A549 (cell line): ENCODE data around the gene RNF43. TPM values are rescaled to one million over a fixed set of nuclear protein-coding genes. Genes with fewer than 3 reads are reported as not detected.

ENCODE experiments used
- ATAC-seq, 2 experiments: fragments of 200-7000 bp in 1 of 2; fragments of >200 bp in 1 of 2; cut with Nextera tagmentation in 1 of 2; cut with Tn5 transposase in 1 of 2; 3 replicates each; pipeline versions ENCODE4 v1.8.0 to v1.9.1; 2018 to 2020; ENCODE audit warnings: mild to moderate bottlenecking in 1 of 2, moderate library complexity in 1 of 2
- CTCF ChIA-PET: fragments of 300-600 bp; sonication (Branson Sonifier 250); formaldehyde crosslinking; extraction: SDS; loops from one replicate; lab custom pipeline; 2021; ENCODE audit warnings: antibody characterized with exemption, inconsistent platforms; lab: Yijun Ruan, JAX
- POLR2A ChIA-PET: fragments of 350-600 bp; formaldehyde crosslinking; extraction: SDS; loops from one replicate; lab custom pipeline; 2021; ENCODE audit warnings: antibody characterized with exemption, inconsistent platforms; lab: Yijun Ruan, JAX
- DNase-seq, 2 experiments: peaks; one replicate each; pipeline versions ENCODE4 v3.0.0 to v3.0.0-alpha.2; 2011 to 2016; ENCODE audit warnings: low read depth in 1 of 2, low spot score in 1 of 2
- FAIRE-seq: peaks from 2 replicates; lab custom pipeline; 2011; peaks lifted over from hg19 to GRCh38; lab: Jason Lieb, UNC
- H3K27ac ChIP-seq, 2 experiments: fragments of >200 bp; sonication (Bioruptor Twin); formaldehyde crosslinking; 3 replicates each; pipeline ENCODE4 v1.5.1; 2016 to 2017
- H3K4me1 ChIP-seq: fragments of >200 bp; sonication (Bioruptor Twin); formaldehyde crosslinking; 3 replicates; pipeline ENCODE4 v1.6.1; 2016
- H3K4me2 ChIP-seq: fragments of >200 bp; sonication (Bioruptor Twin); formaldehyde crosslinking; 3 replicates; pipeline ENCODE4 v1.6.1; 2016
- H3K4me3 ChIP-seq: fragments of >200 bp; sonication (Bioruptor Twin); formaldehyde crosslinking; 3 replicates; pipeline ENCODE4 v1.5.1; 2016
- H3K9me3 ChIP-seq: fragments of >200 bp; sonication (Bioruptor Twin); formaldehyde crosslinking; 3 replicates; pipeline ENCODE4 v1.6.1; 2016
- BHLHE40 ChIP-seq: IDR thresholded peaks from 2 replicates; pipeline ENCODE4 v1.6.1; 2012; ENCODE audit warnings: low read depth, low read length, inconsistent platforms
- CBX8 ChIP-seq: fragments of 200-600 bp; sonication (generic); IDR thresholded peaks from 2 replicates; pipeline ENCODE4 v1.6.1; 2016
- FOSB ChIP-seq: fragments of 250-450 bp; sonication (Bioruptor Pico); IDR thresholded peaks from 2 replicates; pipeline ENCODE4 v1.5.0; 2020; ENCODE audit warnings: mild to moderate bottlenecking, moderate library complexity
- FOXS1 ChIP-seq: fragments of 250-450 bp; sonication (Bioruptor Pico); IDR thresholded peaks from 2 replicates; pipeline ENCODE4 v1.5.0; 2020; ENCODE audit warnings: mild to moderate bottlenecking, moderate library complexity
- HDAC2 ChIP-seq: fragments of 200-600 bp; sonication (generic); IDR thresholded peaks from 2 replicates; pipeline ENCODE4 v1.6.1; 2016
- HEYL ChIP-seq: fragments of 250-450 bp; sonication (Bioruptor Pico); IDR thresholded peaks from 2 replicates; pipeline ENCODE4 v1.8.0; 2021; ENCODE audit warnings: mild to moderate bottlenecking, moderate library complexity
- HOXA7 ChIP-seq: fragments of 250-450 bp; sonication (Bioruptor Pico); IDR thresholded peaks from 2 replicates; pipeline ENCODE4 v1.5.0; 2020; ENCODE audit warnings: mild to moderate bottlenecking, moderate library complexity
- JUN ChIP-seq, 2 experiments: fragments of >200 bp; sonication (Bioruptor Twin); formaldehyde crosslinking; IDR thresholded peaks; 2 replicates in 1 of 2; 3 replicates in 1 of 2; pipeline ENCODE4 v1.6.1; 2016 to 2017
- KDM1A ChIP-seq: fragments of 200-600 bp; sonication (generic); IDR thresholded peaks from 2 replicates; pipeline ENCODE4 v1.6.1; 2016; ENCODE audit warnings: low read depth, mild to moderate bottlenecking
- NFE2L2 ChIP-seq: fragments of 150-350 bp; conservative IDR thresholded peaks from 2 replicates; pipeline ENCODE4 v1.6.1; 2014; ENCODE audit warnings: low read length
- PHF8 ChIP-seq: fragments of 200-600 bp; sonication (generic); IDR thresholded peaks from 2 replicates; pipeline ENCODE4 v1.6.1; 2016; ENCODE audit warnings: low read depth, mild to moderate bottlenecking, antibody characterized with exemption, moderate library complexity, borderline replicate concordance
- POLR2A ChIP-seq: IDR thresholded peaks from 2 replicates; pipeline ENCODE4 v1.6.1; 2012; ENCODE audit warnings: mild to moderate bottlenecking, low read length
- POLR2AphosphoS2 ChIP-seq: conservative IDR thresholded peaks from 2 replicates; pipeline ENCODE4 v1.6.1; 2012; ENCODE audit warnings: low read length, improper control_type of control experiment, inconsistent platforms
- RFX5 ChIP-seq: fragments of 450-650 bp; IDR thresholded peaks from 2 replicates; pipeline ENCODE4 v1.7.1; 2014; ENCODE audit warnings: antibody characterized with exemption, mild to moderate bottlenecking, moderate library complexity
- SREBF2 ChIP-seq: fragments of 450-650 bp; IDR thresholded peaks from 2 replicates; pipeline ENCODE4 v1.6.1; 2014; ENCODE audit warnings: mild to moderate bottlenecking, moderate library complexity
- TFCP2L1 ChIP-seq: fragments of 250-450 bp; sonication (Bioruptor Pico); IDR thresholded peaks from 2 replicates; pipeline ENCODE4 v1.5.0; 2021; ENCODE audit warnings: mild to moderate bottlenecking
- ZFP36 ChIP-seq: fragments of 450-650 bp; IDR thresholded peaks from 2 replicates; pipeline ENCODE4 v1.6.1; 2014; ENCODE audit warnings: borderline replicate concordance; ENCODE audit not compliant: partially characterized antibody
- WGBS: methylation state at CpG from one replicate; pipeline ENCODE4 v1.1.6; 2017; ENCODE audit errors: missing lambda C conversion rate; 5-methylcytosine and 5-hydroxymethylcytosine counted together
- polyA plus RNA-seq, 4 experiments: library from polyadenylated mRNA; depleted of rRNA in 3 of 4; stranded (reverse); fragments of >200 nt; fragmentation: RNase III in 1 of 4; extraction: RNeasy Plus Mini Kit Qiagen cat#74134 plus additional on column Dnase treatment in 1 of 4; gene quantifications; 2 replicates in 3 of 4; 3 replicates in 1 of 4; pipeline ENCODE4 v1.2.3, GENCODE V29; 2011 to 2017
- TF ChIP-seq, protein P1 (sequence below): fragments of 150-350 bp; IDR thresholded peaks from 2 replicates; pipeline ENCODE4 v1.6.1; 2014; ENCODE audit warnings: low read depth, mild to moderate bottlenecking, low read length
- TF ChIP-seq, protein P2 (sequence below): fragments of 200-600 bp; sonication (generic); IDR thresholded peaks from 2 replicates; pipeline ENCODE4 v1.6.1; 2016; ENCODE audit warnings: antibody characterized with exemption, mild to moderate bottlenecking, moderate library complexity
- TF ChIP-seq, protein P3 (sequence below): fragments of 250-450 bp; sonication (Bioruptor Pico); IDR thresholded peaks from 2 replicates; pipeline ENCODE4 v1.5.0; 2020; ENCODE audit warnings: low read depth, mild to moderate bottlenecking, moderate library complexity
- TF ChIP-seq, protein P4 (sequence below): fragments of 450-650 bp; IDR thresholded peaks from 2 replicates; pipeline ENCODE4 v1.6.1; 2014; ENCODE audit warnings: antibody characterized with exemption

RNF43 gene
- polyA plus RNA-seq, 2 of the 4 experiments (the other 2 are of a cell fraction): 2.5 to 6.6 TPM

DNA sequence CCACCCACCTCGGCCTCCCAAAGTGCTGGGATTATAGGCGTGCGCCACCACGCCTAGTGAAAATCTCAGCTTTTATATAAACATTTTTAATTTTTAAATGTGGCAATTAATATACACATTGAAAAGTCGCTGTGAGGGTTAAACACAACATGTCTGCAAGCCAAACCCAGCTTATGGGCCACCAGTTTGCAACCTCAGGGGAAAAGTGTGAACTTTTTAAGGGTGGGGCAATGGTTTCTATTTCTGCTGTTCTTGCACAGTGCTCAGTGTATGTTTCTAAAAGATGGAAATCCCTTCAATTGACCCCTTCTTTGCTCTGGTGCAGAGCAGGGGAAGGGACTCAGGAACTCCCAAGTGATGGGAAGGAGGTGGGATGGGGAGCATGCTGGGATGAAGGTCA, 47.0 kb downstream of the RNF43 start:
- Histone ChIP-seq H3K4me1 (0 out of 3 replicates have a peak, but pooled peaks cover 4% of the 10 kb centered on the region), H3K4me2 (no peak overlapping the region), H3K4me3 (no peak overlapping the region), H3K9me3 (no peaks in the 10 kb centered on the region), H3K27ac (no peak overlapping the region)
- ATAC-seq (no peak), FAIRE-seq (no peak), DNase-seq (no peak)
- no peak for TF ChIP-seq FOSB (CRISPR knock-in tag)
- no peak for TF ChIP-seq PHF8
- no peak for TF ChIP-seq TFCP2L1
- TF ChIP-seq POLR2A: no peak
- TF ChIP-seq HEYL (CRISPR knock-in tag): no peak
- no peak for TF ChIP-seq CBX8
- no peak for TF ChIP-seq BHLHE40
- no peak for TF ChIP-seq RFX5
- ChIA-PET CTCF (interaction anchor here (1.0 to 3.3 kb wide), 5 partner anchors 9 to 47 kb away, joined by 3 to 11 read pairs (median 5); partner anchors contain the start of genes RNF43 and SUPT4H1), POLR2A (no interaction called here)
- 86% methylated on average over 5 of the region's 5 CpGs for WGBS

DNA sequence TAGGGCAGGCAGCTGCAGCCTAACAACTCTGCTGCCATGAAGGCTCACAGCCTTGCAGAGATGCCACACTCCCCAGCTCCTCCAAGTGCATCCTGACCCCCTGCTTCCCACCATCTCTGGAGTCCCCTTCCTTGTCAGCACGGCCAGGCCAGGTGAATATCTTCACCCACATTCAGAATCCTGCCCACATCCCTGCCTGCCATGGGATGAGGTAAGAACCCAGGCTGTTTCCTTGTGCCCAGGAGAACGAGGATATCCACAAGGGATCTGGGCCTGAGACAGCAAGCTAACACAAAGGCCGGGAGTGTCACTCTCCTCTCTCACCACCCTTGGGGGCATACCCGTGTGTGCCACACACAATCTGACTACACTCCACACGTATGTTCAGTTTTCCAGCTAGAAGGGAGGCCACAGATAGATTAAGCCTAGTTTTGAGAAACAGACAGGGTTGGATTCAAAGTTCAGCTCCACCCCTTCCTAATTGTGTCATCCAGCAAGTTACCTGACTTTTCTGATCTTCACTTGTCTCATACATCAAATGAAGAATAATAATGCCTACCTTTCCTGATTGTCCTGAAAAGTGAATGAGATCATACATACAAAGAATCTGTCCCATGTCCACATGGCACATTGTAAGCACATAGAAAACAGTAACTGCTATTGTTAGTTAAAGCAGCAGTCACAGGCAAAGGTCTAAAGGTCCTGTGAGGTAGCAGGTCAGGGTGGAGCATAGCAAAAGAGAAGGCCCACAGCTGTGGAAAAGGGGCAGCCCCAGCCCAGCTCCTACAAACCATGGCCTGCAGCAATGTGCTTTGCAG, 47.9 kb downstream of the RNF43 start:
- DNase-seq: no peak
- Histone ChIP-seq H3K4me3 (no peak overlapping the region), H3K9me3 (no peaks in the 10 kb centered on the region), H3K4me2 (no peak overlapping the region), H3K27ac (no peak overlapping the region), H3K4me1 (peaks cover 10% of the 10 kb centered on the region)
- WGBS: 50% methylated on average over 5 of the region's 5 CpGs
- ATAC-seq: no peak
- ChIA-PET CTCF (interaction anchor here (0.6 to 3.3 kb wide), 9 partner anchors 9 to 87 kb away, joined by 3 to 11 read pairs (median 5); partner anchors contain the start of genes RNF43 and SUPT4H1), POLR2A (interaction anchor here (1.3 kb wide), 1 partner anchor 18 kb away, joined by 6 read pairs; the partner anchor contains the start of gene SUPT4H1)
- no peak for FAIRE-seq
- no peak for TF ChIP-seq HDAC2
- no peak for TF ChIP-seq FOXS1
- no peak for TF ChIP-seq SREBF2
- TF ChIP-seq, protein P1, sequence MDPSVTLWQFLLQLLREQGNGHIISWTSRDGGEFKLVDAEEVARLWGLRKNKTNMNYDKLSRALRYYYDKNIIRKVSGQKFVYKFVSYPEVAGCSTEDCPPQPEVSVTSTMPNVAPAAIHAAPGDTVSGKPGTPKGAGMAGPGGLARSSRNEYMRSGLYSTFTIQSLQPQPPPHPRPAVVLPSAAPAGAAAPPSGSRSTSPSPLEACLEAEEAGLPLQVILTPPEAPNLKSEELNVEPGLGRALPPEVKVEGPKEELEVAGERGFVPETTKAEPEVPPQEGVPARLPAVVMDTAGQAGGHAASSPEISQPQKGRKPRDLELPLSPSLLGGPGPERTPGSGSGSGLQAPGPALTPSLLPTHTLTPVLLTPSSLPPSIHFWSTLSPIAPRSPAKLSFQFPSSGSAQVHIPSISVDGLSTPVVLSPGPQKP: no peak
- TF ChIP-seq HOXA7 (CRISPR knock-in tag): no peak
- TF ChIP-seq, protein P2, sequence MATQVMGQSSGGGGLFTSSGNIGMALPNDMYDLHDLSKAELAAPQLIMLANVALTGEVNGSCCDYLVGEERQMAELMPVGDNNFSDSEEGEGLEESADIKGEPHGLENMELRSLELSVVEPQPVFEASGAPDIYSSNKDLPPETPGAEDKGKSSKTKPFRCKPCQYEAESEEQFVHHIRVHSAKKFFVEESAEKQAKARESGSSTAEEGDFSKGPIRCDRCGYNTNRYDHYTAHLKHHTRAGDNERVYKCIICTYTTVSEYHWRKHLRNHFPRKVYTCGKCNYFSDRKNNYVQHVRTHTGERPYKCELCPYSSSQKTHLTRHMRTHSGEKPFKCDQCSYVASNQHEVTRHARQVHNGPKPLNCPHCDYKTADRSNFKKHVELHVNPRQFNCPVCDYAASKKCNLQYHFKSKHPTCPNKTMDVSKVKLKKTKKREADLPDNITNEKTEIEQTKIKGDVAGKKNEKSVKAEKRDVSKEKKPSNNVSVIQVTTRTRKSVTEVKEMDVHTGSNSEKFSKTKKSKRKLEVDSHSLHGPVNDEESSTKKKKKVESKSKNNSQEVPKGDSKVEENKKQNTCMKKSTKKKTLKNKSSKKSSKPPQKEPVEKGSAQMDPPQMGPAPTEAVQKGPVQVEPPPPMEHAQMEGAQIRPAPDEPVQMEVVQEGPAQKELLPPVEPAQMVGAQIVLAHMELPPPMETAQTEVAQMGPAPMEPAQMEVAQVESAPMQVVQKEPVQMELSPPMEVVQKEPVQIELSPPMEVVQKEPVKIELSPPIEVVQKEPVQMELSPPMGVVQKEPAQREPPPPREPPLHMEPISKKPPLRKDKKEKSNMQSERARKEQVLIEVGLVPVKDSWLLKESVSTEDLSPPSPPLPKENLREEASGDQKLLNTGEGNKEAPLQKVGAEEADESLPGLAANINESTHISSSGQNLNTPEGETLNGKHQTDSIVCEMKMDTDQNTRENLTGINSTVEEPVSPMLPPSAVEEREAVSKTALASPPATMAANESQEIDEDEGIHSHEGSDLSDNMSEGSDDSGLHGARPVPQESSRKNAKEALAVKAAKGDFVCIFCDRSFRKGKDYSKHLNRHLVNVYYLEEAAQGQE: no peak
- TF ChIP-seq NFE2L2: no peak
- no peak for TF ChIP-seq ZFP36
- no peak for TF ChIP-seq POLR2AphosphoS2
- no peak for TF ChIP-seq KDM1A
- TF ChIP-seq JUN (IDR thresholded peaks at IDR 0.05): no peak
- no peak for TF ChIP-seq PHF8
- TF ChIP-seq, protein P3, sequence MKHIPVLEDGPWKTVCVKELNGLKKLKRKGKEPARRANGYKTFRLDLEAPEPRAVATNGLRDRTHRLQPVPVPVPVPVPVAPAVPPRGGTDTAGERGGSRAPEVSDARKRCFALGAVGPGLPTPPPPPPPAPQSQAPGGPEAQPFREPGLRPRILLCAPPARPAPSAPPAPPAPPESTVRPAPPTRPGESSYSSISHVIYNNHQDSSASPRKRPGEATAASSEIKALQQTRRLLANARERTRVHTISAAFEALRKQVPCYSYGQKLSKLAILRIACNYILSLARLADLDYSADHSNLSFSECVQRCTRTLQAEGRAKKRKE (CRISPR knock-in tag): no peak
- TF ChIP-seq, protein P4, sequence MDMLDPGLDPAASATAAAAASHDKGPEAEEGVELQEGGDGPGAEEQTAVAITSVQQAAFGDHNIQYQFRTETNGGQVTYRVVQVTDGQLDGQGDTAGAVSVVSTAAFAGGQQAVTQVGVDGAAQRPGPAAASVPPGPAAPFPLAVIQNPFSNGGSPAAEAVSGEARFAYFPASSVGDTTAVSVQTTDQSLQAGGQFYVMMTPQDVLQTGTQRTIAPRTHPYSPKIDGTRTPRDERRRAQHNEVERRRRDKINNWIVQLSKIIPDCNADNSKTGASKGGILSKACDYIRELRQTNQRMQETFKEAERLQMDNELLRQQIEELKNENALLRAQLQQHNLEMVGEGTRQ: no peak
